Renal cortex interstitium (tissue), 11 donors: ENCODE measurements around the gene ZNF579. TPM values are rescaled to one million over a fixed set of nuclear protein-coding genes. Genes with fewer than 3 reads are reported as not detected.
"Not testable (repeated sequence)": the region's sequence is repeated elsewhere in the genome, so short reads cannot be mapped to it uniquely, and the experiment has no call there.

Experiments
- DNase-seq, 11 donors: peaks; one replicate each; pipeline ENCODE4 v3.0.0-alpha.2; 2013; ENCODE audit warnings: low read depth in 9 of 11, low spot score in 4 of 11; ENCODE audit errors: extremely low read depth in 1 of 11
- polyA plus RNA-seq, 3 donors: library from polyadenylated mRNA; unstranded; fragments of 120-200 nt; gene quantifications; one replicate each; pipeline ENCODE4 v1.2.1, GENCODE V29; 2013; ENCODE audit not compliant: insufficient read length in 3 of 3

Gene ZNF579
- polyA plus RNA-seq, 3 donors = 13.8 to 21.2 (median 19.5) TPM

- DNase-seq = not testable (repeated sequence)
Measured at GRCh38 chr19:55582284-55582683, 1.6 kb upstream of the ZNF579 start.

DNA sequence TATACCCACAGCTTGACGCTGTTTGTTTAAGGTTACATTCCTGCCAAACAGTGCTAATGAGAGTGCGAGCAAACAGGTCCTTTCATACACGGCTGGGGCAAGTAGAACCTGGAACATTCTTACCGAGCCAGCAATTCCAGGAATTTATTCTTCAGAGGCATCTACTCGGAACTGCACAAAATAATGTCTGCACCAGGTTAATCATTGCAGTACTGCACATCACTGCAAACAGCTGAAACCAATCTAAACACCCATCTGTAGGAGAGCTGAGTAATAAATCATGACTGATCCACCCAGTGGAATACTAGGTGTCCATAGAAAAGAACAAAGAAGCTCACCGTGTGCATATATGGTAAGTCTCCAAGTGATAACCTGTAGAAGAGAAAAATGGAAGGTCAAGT is 1.2 kb upstream of the ZNF579 start:
- DNase-seq = peak in 2 of 11 donors; percentile 65 to 75

- DNase-seq = no peak
Measured at GRCh38 chr19:55581145-55581822, 636 bp upstream of the ZNF579 start.

- DNase-seq = peak in 1 of 11 donors; percentile 33
Measured at GRCh38 chr19:55579766-55580621, 654 bp downstream of the ZNF579 start.

- no peak for DNase-seq
Measured at GRCh38 chr19:55578761-55579747, 1.6 kb downstream of the ZNF579 start.

- DNase-seq = no peak
Measured at GRCh38 chr19:55578031-55578760, 2.5 kb downstream of the ZNF579 start.

- no peak for DNase-seq
Measured at GRCh38 chr19:55576746-55577145, 3.9 kb downstream of the ZNF579 start.

DNA sequence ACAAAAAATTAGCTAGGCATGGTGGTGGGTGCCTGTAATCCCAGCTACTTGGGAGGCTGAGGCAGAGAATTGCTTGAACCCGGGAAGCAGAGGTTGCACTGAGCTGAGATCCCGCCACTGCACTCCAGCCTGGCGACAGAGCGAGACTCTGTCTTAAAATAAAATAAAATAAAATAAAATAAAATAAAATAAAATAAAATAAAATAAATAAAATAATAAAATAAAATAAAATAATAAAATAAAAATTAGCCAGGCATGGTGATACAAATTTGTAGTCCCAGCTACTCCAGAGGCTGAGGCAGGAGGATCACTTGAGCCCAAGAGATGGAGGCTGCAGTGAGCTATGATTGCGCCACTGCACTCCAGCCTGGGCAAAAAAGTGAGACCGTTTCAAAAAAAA is 6.7 kb downstream of the ZNF579 start:
- DNase-seq = not testable (repeated sequence)

DNA sequence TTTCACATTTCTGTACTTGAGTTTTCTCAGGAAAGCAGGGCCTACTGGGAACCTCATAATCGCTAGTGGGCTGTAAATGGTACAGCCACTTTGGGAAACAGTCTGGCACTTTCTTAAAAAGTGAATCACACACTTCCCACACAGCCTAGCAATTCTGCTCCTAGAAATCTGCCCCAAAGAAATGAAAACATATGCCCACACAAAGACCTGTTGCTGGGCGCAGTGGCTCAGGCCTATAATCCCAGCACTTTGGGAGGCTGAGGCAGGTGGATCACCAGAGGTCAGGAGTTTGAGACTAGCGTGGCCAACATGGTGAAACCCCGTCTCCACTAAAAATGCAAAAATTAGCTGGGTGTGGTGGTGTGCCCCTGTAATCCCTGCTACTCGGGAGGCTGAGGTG is 11.2 kb downstream of the ZNF579 start:
- DNase-seq = not testable (repeated sequence)

DNA sequence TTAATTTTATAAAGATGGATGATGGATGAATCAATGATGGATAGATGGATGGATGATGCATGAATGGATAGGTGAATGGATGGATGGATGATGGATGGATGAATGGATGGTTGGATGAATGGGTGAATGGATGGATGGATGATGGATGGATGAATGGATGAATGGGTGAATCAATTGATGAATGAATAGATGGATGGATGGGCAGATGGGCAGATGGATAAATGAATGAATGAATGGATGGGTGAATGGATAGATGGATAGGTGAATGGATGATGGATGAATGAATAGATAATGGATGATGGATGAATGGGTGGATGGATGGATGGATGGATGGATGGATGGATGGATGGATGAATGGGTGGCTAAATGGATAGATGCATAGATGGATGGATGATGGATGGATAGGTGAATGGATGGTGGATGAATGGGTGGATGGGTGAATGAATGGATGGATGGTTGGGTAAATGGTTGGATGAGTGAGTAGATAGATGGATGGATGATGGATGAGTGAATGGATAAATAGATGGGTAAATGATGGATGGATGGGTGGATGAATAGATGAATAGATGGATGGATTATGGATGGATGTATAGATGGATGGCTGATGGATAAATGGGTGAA is 12.8 kb downstream of the ZNF579 start:
- DNase-seq = no peak

DNA sequence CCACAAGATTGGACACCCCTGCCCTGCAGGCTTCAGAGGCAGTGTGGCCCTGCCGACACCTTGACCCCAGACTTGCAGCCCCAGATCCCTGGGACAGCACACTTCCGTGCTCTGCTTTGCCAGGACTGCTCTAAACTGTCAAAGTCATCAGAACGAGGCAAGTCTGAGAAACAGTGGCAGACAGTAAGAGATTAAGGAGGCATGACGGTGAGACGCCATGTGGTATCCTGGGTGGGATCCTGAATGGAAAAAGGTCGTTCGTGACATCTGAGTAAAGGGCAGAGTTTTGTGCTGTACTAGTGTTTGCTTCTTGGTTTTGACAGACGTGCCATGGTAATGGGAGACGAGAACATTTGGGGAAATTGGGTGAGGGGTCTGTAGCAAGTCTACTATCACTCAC is 13.8 kb downstream of the ZNF579 start:
- DNase-seq = no peak

GRCh38 chr19:55563261-55563690 is 17.4 kb downstream of the ZNF579 start:
- DNase-seq = no peak

- no peak for DNase-seq
Measured at GRCh38 chr19:55559684-55560083, 21.0 kb downstream of the ZNF579 start.

- no peak for DNase-seq
Measured at GRCh38 chr19:55554741-55555152, 25.9 kb downstream of the ZNF579 start.

DNA sequence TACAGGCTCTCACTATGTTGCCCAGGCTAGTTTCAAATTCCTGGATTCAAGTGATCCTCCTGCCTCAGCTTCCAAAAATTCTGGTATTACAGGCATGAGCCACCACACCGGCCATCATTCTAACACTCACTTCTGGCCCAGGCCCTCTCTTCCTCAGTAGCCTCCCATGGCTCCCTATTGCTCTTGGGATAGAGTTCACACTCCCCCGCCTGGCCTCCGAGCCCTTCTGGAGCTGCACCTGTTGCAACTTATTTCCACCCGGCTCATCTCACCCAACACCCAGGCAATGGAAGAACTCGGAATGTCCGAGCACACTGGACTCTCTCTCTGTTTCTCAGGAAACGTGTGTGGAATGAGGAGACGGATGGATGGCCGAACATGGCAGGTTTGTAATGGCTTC is 26.3 kb downstream of the ZNF579 start:
- DNase-seq = no peak

GRCh38 chr19:55553217-55554182 is 27.1 kb downstream of the ZNF579 start:
- DNase-seq = no peak

DNA sequence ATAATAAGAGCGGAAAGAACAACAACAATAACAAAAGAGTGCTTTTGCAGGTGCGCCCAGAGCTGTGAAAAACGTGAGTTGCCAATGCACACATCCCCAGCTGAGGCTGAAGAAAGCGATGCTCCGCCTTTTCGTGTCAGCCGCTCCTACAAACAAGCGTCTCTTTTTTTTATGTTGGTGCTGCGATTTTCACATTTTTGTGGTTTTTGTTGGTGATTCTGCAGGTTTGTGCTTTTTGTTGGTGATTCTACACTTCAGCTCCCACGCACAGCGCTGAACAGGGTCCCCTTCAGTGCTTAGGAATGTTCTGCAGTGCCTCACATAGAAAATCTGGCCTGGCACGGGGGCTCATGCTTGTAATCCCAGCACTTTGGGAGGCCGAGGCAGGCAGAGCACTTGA is 28.0 kb downstream of the ZNF579 start:
- no peak for DNase-seq
